Psoas muscle (tissue), 8 donors: ENCODE results near the gene C1orf198. TPM values are rescaled to one million over a fixed set of nuclear protein-coding genes. Genes with fewer than 3 reads are reported as not detected.

Experiments used
- ATAC-seq, 4 donors: fragments of 200-7000 bp; cut with Tn5 transposase; one replicate each; pipeline ENCODE4 v1.9.1; 2020; ENCODE audit warnings: moderate library complexity in 3 of 4, mild to moderate bottlenecking in 2 of 4
- DNase-seq, 2 donors: peaks; one replicate each; pipeline ENCODE4 v3.0.0-alpha.2; 2020
- H3K27ac ChIP-seq: fragments of 200-600 bp; one replicate; pipeline ENCODE4 v1.8.0; 2022
- H3K27me3 ChIP-seq, 3 donors: fragments of 200-600 bp in 1 of 3; one replicate each; pipeline versions ENCODE4 v1.6.1 to v1.8.0; 2013 to 2022; ENCODE audit warnings: low read length in 2 of 3, mild to moderate bottlenecking in 2 of 3, moderate library complexity in 1 of 3; ENCODE audit not compliant: insufficient read depth in 3 of 3
- H3K36me3 ChIP-seq, 2 donors: fragments of 200-600 bp in 1 of 2; one replicate each; pipeline versions ENCODE4 v1.6.1 to v1.8.0; 2013 to 2022; ENCODE audit warnings: low read depth in 1 of 2, mild to moderate bottlenecking in 1 of 2, moderate library complexity in 1 of 2; ENCODE audit not compliant: insufficient read depth in 1 of 2
- H3K4me1 ChIP-seq: fragments of 200-600 bp; one replicate; pipeline ENCODE4 v1.8.0; 2022
- H3K4me3 ChIP-seq: fragments of 200-600 bp; one replicate; pipeline ENCODE4 v1.8.0; 2022; ENCODE audit warnings: mild to moderate bottlenecking
- H3K9me3 ChIP-seq: fragments of 200-600 bp; one replicate; pipeline ENCODE4 v1.8.0; 2022
- WGBS, 3 donors: extraction: QIAGEN DNeasy Blood & Tissue Kit; methylation state at CpG; one replicate each; pipeline versions ENCODE4 v1.1.6 to v1.1.7; 2013; 5-methylcytosine and 5-hydroxymethylcytosine counted together
- intact Hi-C, 2 donors: fragments of 100-400 bp; cut with DNase I; formaldehyde crosslinking; loops; one replicate each; pipeline versions ENCODE4 v1.11.0 to v1.14.2; 2022
- polyA plus RNA-seq, 3 donors: library from polyadenylated mRNA; stranded (reverse); fragments of 200-250 nt; gene quantifications; one replicate each; pipeline ENCODE4 v1.2.3, GENCODE V29; 2013
- total RNA-seq, 4 donors: library from RNA; stranded (reverse); fragmentation: NEBNext Ultra II Directional in 2 of 4; extraction: Animal tissue kit (Norgen Biotek cat#: 25700) in 2 of 4; gene quantifications; one replicate each; pipeline versions ENCODE4 v1.2.1 to v1.2.4, GENCODE V29; 2021 to 2023
- TF ChIP-seq, protein P1 (sequence below): fragments of 200-600 bp; IDR thresholded peaks from one replicate; pipeline ENCODE4 v1.8.0; 2022; ENCODE audit warnings: antibody characterized with exemption
- donor health status: healthy with polysubstance abuse.
- donor health status: DM: no; HTN: no; CAD: no; lungs with moderate emphysema.
- donor health status: Bipolar disorder and iron deficiency.
- donor health status: healthy.
- donor health status: DM: yes; HTN: yes; CAD: no.
- donor health status: DM: no; HTN: no; CAD: no.
- donor health status: DM: no; HTN: no; CAD: no.
- donor health status: DM: yes; HTN: yes; CAD: no.

Gene C1orf198
- total and polyA plus RNA-seq, 7 donors = 32.0 to 122 (median 81.8) TPM

DNA sequence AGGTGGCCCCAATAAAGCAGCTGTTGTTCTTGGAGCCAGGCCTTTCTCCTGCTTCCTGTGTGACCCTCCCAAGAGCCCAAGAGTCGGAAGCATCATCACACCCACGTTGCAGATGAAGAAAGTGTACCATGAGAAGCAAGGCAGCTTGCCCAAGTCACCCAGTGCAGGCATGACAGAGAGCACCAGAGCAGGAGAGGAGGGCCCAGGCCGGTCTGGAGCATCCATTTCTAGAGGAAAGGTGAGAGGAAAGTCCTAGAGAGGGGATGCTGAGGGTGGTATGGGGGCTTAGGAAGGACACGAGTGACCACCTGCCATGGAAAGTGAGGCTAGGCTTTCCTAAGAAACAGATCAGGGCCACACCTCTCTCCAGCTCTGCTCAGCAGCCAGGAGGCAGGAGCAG lies 47.0 kb downstream of the C1orf198 start:
- ATAC-seq (no peak), DNase-seq (no peak)
- no peaks in the 10 kb centered on the region for H3K9me3 ChIP-seq
- no peaks in the 10 kb centered on the region for H3K36me3 ChIP-seq
- H3K27me3 ChIP-seq = no peaks in the 10 kb centered on the region
- TF ChIP-seq, protein P1, sequence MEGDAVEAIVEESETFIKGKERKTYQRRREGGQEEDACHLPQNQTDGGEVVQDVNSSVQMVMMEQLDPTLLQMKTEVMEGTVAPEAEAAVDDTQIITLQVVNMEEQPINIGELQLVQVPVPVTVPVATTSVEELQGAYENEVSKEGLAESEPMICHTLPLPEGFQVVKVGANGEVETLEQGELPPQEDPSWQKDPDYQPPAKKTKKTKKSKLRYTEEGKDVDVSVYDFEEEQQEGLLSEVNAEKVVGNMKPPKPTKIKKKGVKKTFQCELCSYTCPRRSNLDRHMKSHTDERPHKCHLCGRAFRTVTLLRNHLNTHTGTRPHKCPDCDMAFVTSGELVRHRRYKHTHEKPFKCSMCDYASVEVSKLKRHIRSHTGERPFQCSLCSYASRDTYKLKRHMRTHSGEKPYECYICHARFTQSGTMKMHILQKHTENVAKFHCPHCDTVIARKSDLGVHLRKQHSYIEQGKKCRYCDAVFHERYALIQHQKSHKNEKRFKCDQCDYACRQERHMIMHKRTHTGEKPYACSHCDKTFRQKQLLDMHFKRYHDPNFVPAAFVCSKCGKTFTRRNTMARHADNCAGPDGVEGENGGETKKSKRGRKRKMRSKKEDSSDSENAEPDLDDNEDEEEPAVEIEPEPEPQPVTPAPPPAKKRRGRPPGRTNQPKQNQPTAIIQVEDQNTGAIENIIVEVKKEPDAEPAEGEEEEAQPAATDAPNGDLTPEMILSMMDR = no peak
- intact Hi-C loops = loop anchor here in 1 of 2 donors (5.0 kb wide), 1 partner anchor 41 kb away; no protein-coding TSS in a partner anchor
- no peak overlapping the region for H3K27ac ChIP-seq
- H3K4me1 ChIP-seq = peaks cover 40% of the 10 kb centered on the region
- WGBS, 3 donors = 55 to 58% (median 57%) methylated on average over 4 of the region's 4 CpGs
- no peak overlapping the region for H3K4me3 ChIP-seq

DNA sequence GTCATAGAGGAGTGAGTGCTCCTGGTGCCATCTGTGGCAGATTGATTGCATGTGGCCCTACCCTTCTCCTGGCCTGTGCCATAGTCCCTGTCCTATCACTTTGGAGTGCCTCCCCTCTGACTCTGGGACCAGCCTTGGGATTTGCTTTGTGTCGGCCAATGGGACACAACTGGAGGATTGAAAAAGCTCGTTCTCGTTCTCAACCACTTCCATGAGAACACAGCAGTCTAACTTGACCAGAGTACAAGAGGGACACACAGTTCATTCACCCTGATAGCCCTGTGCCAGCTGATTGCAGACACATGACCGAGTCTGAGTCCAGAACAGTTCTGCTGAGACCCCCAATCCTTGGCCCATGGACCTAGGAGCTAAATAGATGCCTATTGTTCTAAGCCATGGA lies 47.8 kb downstream of the C1orf198 start:
- Histone ChIP-seq H3K4me1 (peaks cover 33% of the 10 kb centered on the region), H3K9me3 (no peaks in the 10 kb centered on the region), H3K4me3 (no peak overlapping the region), H3K27ac (no peak overlapping the region), H3K36me3 (no peaks in the 10 kb centered on the region), H3K27me3 (no peaks in the 10 kb centered on the region)
- ATAC-seq (no peak), DNase-seq (no peak)
- intact Hi-C loops = loop anchor here in 1 of 2 donors (5.0 kb wide), 1 partner anchor 42 kb away; no protein-coding TSS in a partner anchor
- 67 to 83% (median 75%) methylated on average over 4 of the region's 4 CpGs for WGBS, 3 donors
- TF ChIP-seq, protein P1 = no peak

DNA sequence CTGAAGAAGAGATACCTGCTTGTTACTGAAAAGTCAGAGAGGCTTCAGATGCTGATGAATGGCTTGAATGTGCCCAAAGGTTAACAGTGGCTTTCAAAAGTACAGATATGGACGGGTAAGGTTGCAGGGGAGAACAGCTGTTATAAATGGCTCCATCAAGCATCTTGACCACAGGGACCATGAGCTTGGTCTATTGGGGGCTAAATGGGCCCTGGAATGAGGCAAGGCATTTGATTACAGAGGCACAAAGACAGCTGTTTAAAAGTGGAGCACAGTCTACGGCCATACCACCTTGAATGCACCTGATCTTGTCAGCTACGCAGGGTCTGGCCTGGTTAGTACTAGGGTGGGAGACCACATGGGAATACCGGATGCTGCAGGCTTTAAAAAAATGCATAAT lies 48.3 kb downstream of the C1orf198 start:
- intact Hi-C loops = loop anchor here in 1 of 2 donors (5.0 kb wide), 1 partner anchor 42 kb away; no protein-coding TSS in a partner anchor
- DNase-seq = no peak
- peaks cover 28% of the 10 kb centered on the region for H3K4me1 ChIP-seq
- WGBS, 3 donors = 91 to 96% (median 96%) methylated on average over 4 of the region's 4 CpGs
- H3K36me3 ChIP-seq = no peaks in the 10 kb centered on the region
- H3K27ac ChIP-seq = no peak overlapping the region
- H3K4me3 ChIP-seq = no peak overlapping the region
- TF ChIP-seq, protein P1 = no peak
- ATAC-seq = no peak
- H3K9me3 ChIP-seq = no peaks in the 10 kb centered on the region
- no peaks in the 10 kb centered on the region for H3K27me3 ChIP-seq

DNA sequence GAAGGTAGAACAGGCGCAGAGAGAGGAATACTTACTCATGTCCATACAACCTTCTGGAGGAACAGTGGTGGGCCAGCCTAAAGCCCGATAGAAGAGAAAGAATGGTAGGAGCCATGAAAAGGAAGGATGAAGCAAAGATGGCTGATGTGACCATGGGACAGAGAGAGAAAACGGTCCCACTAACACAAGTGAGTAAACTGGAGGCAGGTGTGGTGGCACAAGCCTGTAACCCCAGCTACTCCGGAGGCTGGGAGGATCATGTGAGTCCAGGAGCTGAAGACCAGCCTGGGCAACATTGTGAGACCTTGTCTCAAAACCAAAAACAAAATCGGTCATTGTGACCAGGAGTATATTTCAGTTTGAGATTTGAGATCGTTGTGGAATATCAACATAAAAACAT lies 49.4 kb downstream of the C1orf198 start:
- TF ChIP-seq, protein P1 = no peak
- ATAC-seq = no peak
- H3K27me3 ChIP-seq = no peaks in the 10 kb centered on the region
- peaks cover 17% of the 10 kb centered on the region for H3K4me1 ChIP-seq
- no peak overlapping the region for H3K4me3 ChIP-seq
- no peaks in the 10 kb centered on the region for H3K9me3 ChIP-seq
- WGBS, 3 donors = 95 to 96% (median 96%) methylated on average over 6 of the region's 6 CpGs
- intact Hi-C loops = no loop called here
- no peak overlapping the region for H3K27ac ChIP-seq
- H3K36me3 ChIP-seq = no peaks in the 10 kb centered on the region
- no peak for DNase-seq

DNA sequence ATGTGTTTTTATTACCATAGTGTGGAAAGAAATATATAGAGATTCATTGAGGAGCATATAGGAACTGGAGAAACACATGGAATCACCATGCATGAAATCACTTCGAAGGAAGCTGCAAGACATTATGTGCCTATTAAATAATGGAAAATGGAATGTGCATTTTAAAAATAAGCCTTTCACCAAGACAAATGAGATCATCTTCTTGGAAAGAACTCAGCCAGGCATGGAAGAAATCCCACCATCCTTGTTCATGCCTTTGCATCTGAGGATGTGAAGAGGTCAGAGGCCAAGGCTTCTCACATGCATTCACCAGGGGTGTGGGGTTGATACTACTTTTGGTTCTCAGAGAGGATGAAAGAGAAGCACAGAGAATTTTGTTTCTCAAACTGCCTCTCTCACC lies 50.0 kb downstream of the C1orf198 start:
- intact Hi-C loops = no loop called here
- DNase-seq (no peak), ATAC-seq (no peak)
- TF ChIP-seq, protein P1 = no peak
- Histone ChIP-seq H3K4me3 (no peak overlapping the region), H3K9me3 (peaks cover under 1% of the 10 kb centered on the region), H3K4me1 (peaks cover 12% of the 10 kb centered on the region), H3K36me3 (no peaks in the 10 kb centered on the region), H3K27me3 (no peaks in the 10 kb centered on the region), H3K27ac (no peak overlapping the region)
- whole genome bisulfite sequencing, 3 donors = 23 to 32% (median 25%) methylated on average over 1 of the region's 1 CpG
